Esophagus squamous epithelium (tissue), 4 donors: ENCODE results near the gene NLRP5.

Source experiments
- CTCF ChIP-seq, 6 experiments: fragments of 450-650 bp in 4 of 6; fragments of 200-600 bp in 2 of 6; sonication (generic) in 2 of 6; IDR thresholded peaks; one replicate each; pipeline ENCODE4 v1.5.1; 2016 to 2019; ENCODE audit warnings: antibody characterized with exemption in 6 of 6, mild to moderate bottlenecking in 4 of 6, moderate library complexity in 4 of 6
- POLR2A ChIP-seq, 4 donors: fragments of 450-650 bp; IDR thresholded peaks; one replicate each; pipeline ENCODE4 v1.6.1; 2017; ENCODE audit warnings: antibody characterized with exemption in 4 of 4, mild to moderate bottlenecking in 4 of 4, moderate library complexity in 3 of 4

DNA sequence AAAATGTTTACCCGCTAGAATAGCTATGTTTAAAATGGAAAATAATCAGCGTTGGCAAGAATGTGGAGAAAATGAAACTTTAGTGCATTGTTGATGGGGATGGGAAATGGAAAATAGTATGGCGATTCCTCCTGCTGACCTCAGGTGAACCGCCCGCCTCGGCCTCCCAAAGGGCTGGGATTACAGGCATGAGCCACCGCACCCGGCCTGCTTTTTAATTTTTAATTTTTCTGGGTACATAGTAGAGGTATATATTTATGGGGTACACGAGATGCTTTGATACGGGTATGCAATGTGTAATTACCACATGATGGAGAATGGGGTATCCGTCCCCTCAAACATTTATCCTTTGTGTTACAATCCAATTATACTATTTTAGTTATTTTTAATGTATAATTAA, 46.3 kb upstream of the NLRP5 start:
- TF ChIP-seq CTCF (IDR thresholded peaks at IDR 0.05) (no peak), POLR2A (IDR thresholded peaks at IDR 0.05) (no peak)
